K562 (cell line): ENCODE measurements around the gene GJC2. TPM values are rescaled to one million over a fixed set of nuclear protein-coding genes. Genes with fewer than 3 reads are reported as not detected.

ENCODE experiments used
- GABPB1 ChIP-seq: sonication (generic); formaldehyde crosslinking; IDR thresholded peaks from 2 replicates; pipeline ENCODE4 v1.8.0; 2022; ENCODE audit warnings: mild to moderate bottlenecking, missing genetic modification reagents
- MECOM ChIP-seq: fragments of 250-450 bp; sonication (Bioruptor Pico); IDR thresholded peaks from 2 replicates; pipeline ENCODE4 v1.8.0; 2022; ENCODE audit warnings: inconsistent platforms
- NEUROD1 ChIP-seq: fragments of 150-350 bp; IDR thresholded peaks from 2 replicates; pipeline ENCODE4 v1.6.1; 2014; ENCODE audit warnings: borderline replicate concordance, low read length, low read depth; ENCODE audit not compliant: partially characterized antibody
- PTRF ChIP-seq: fragments of 450-650 bp; IDR thresholded peaks from 2 replicates; pipeline ENCODE4 v1.6.1; 2016; ENCODE audit warnings: mild to moderate bottlenecking, missing genetic modification characterization, missing compliant biosample characterization
- TAL1 ChIP-seq: fragments of 450-650 bp; IDR thresholded peaks from 2 replicates; pipeline ENCODE4 v1.6.1; 2016; ENCODE audit warnings: mild to moderate bottlenecking
- ZC3H8 ChIP-seq: fragments of 450-650 bp; IDR thresholded peaks from 2 replicates; pipeline ENCODE4 v1.6.1; 2017
- ZNF41 ChIP-seq: fragments of 250-450 bp; sonication (Bioruptor Pico); conservative IDR thresholded peaks from 2 replicates; pipeline ENCODE4 v1.4.0; 2020; ENCODE audit warnings: mild to moderate bottlenecking
- polyA plus RNA-seq, 8 experiments: library from polyadenylated mRNA; depleted of rRNA in 4 of 8; stranded (reverse) in 5 of 8; unstranded in 3 of 8; fragments of >200 nt; fragmentation: Nextera tagmentation in 2 of 8; fragmentation: Illumina TruSeq in 1 of 8; extraction: Ambion mirVana in 2 of 8; extraction: Trizol in 1 of 8; gene quantifications; 2 replicates each; pipeline versions ENCODE4 v1.2.1 to v1.2.3, GENCODE V29; 2011 to 2014; ENCODE audit warnings: inconsistent platforms in 1 of 8, missing spikeins in 1 of 8
- total RNA-seq, 7 experiments: library from RNA; depleted of rRNA in 6 of 7; stranded (reverse); fragments of >200 nt in 6 of 7; fragmentation: Illumina TruSeq in 2 of 7; extraction: Trizol in 2 of 7; gene quantifications; 2 replicates each; pipeline versions ENCODE4 v1.2.1 to v1.2.3, GENCODE V29; 2011 to 2021; ENCODE audit warnings: low replicate concordance in 1 of 7
- TF ChIP-seq, protein P1 (sequence below): fragments of 450-650 bp; IDR thresholded peaks from 2 replicates; pipeline ENCODE4 v1.6.1; 2017; ENCODE audit warnings: antibody characterized with exemption, mild to moderate bottlenecking
- TF ChIP-seq, protein P2 (sequence below): fragments of 450-650 bp; IDR thresholded peaks from 2 replicates; pipeline ENCODE4 v1.6.1; 2016; ENCODE audit warnings: antibody characterized with exemption
- TF ChIP-seq, protein P3 (sequence below), 2 experiments: fragments of 250-450 bp in 1 of 2; fragments of 450-650 bp in 1 of 2; sonication (Bioruptor Pico) in 1 of 2; IDR thresholded peaks; 2 replicates each; pipeline versions ENCODE4 v1.6.1 to v1.8.0; 2016 to 2021; ENCODE audit warnings: mild to moderate bottlenecking in 2 of 2, moderate library complexity in 2 of 2, missing compliant biosample characterization in 1 of 2, missing genetic modification characterization in 1 of 2

GJC2 gene
- total and polyA plus RNA-seq, 9 of the 15 experiments (the other 6 are each of a cell fraction or from before 2014, with no cell fraction given), result 0.03 to 0.62 (median 0.11) TPM; not detected in 2

DNA sequence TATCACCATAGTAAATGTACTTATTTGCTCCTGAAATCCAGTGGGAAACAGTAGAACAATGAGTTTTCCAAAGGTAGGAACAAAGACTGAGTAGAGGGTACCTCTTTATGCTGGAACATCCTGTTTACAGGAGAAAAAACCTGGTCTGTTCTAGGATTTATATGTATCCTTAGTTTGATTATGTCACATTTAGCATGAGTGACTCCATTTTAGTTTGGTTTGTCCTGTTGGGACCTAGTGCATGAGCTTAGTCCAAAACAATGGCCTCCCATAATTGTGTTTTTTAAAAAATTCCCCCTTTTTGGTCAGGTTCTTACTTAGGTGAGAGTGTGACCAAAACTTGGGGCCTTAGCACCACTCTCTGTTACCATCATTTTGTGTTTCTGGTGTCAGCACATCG lies 37.1 kb upstream of the GJC2 start (continued):
- TF ChIP-seq, protein P1, sequence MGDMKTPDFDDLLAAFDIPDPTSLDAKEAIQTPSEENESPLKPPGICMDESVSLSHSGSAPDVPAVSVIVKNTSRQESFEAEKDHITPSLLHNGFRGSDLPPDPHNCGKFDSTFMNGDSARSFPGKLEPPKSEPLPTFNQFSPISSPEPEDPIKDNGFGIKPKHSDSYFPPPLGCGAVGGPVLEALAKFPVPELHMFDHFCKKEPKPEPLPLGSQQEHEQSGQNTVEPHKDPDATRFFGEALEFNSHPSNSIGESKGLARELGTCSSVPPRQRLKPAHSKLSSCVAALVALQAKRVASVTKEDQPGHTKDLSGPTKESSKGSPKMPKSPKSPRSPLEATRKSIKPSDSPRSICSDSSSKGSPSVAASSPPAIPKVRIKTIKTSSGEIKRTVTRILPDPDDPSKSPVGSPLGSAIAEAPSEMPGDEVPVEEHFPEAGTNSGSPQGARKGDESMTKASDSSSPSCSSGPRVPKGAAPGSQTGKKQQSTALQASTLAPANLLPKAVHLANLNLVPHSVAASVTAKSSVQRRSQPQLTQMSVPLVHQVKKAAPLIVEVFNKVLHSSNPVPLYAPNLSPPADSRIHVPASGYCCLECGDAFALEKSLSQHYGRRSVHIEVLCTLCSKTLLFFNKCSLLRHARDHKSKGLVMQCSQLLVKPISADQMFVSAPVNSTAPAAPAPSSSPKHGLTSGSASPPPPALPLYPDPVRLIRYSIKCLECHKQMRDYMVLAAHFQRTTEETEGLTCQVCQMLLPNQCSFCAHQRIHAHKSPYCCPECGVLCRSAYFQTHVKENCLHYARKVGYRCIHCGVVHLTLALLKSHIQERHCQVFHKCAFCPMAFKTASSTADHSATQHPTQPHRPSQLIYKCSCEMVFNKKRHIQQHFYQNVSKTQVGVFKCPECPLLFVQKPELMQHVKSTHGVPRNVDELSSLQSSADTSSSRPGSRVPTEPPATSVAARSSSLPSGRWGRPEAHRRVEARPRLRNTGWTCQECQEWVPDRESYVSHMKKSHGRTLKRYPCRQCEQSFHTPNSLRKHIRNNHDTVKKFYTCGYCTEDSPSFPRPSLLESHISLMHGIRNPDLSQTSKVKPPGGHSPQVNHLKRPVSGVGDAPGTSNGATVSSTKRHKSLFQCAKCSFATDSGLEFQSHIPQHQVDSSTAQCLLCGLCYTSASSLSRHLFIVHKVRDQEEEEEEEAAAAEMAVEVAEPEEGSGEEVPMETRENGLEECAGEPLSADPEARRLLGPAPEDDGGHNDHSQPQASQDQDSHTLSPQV, result peak; percentile 90
- TF ChIP-seq ZNF41 (CRISPR knock-in tag), result no peak
- no peak for TF ChIP-seq TAL1
- TF ChIP-seq PTRF (tag), result peak; percentile 76
- no peak for TF ChIP-seq ZC3H8
- no peak for TF ChIP-seq GABPB1 (CRISPR knock-in tag)
- TF ChIP-seq, protein P2, sequence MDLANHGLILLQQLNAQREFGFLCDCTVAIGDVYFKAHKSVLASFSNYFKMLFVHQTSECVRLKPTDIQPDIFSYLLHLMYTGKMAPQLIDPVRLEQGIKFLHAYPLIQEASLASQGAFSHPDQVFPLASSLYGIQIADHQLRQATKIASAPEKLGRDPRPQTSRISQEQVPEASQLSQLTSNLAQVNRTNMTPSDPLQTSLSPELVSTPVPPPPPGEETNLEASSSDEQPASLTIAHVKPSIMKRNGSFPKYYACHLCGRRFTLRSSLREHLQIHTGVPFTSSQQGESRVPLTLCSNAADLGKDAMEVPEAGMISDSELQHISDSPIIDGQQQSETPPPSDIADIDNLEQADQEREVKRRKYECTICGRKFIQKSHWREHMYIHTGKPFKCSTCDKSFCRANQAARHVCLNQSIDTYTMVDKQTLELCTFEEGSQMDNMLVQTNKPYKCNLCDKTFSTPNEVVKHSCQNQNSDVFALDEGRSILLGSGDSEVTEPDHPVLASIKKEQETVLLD, result no peak
- peak; percentile 52; the same call in 1 of the 2 replicates for TF ChIP-seq MECOM
- no peak for TF ChIP-seq NEUROD1
- TF ChIP-seq, protein P3, sequence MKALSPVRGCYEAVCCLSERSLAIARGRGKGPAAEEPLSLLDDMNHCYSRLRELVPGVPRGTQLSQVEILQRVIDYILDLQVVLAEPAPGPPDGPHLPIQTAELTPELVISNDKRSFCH (CRISPR knock-in tag; IDR thresholded peaks at IDR 0.05), result no peak
- TF ChIP-seq, protein P3 (tag; IDR thresholded peaks at IDR 0.05), result 0 out of 2 replicates have a peak, but pooled peaks have one; percentile 55
